T-helper 9 cell (primary cell): ENCODE measurements around the gene RTN4IP1.

ENCODE experiments used
- DNase-seq: peaks from one replicate; pipeline ENCODE4 v3.0.0-alpha.2; 2020
- total RNA-seq, 2 donors: gene quantifications; one replicate each; lab custom pipeline; 2026; lab: John Stamatoyannopoulos, UW

Gene RTN4IP1, protein sequence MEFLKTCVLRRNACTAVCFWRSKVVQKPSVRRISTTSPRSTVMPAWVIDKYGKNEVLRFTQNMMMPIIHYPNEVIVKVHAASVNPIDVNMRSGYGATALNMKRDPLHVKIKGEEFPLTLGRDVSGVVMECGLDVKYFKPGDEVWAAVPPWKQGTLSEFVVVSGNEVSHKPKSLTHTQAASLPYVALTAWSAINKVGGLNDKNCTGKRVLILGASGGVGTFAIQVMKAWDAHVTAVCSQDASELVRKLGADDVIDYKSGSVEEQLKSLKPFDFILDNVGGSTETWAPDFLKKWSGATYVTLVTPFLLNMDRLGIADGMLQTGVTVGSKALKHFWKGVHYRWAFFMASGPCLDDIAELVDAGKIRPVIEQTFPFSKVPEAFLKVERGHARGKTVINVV
- 5.3 to 5.9 reads per million in 2 donors for total RNA-seq

DNA sequence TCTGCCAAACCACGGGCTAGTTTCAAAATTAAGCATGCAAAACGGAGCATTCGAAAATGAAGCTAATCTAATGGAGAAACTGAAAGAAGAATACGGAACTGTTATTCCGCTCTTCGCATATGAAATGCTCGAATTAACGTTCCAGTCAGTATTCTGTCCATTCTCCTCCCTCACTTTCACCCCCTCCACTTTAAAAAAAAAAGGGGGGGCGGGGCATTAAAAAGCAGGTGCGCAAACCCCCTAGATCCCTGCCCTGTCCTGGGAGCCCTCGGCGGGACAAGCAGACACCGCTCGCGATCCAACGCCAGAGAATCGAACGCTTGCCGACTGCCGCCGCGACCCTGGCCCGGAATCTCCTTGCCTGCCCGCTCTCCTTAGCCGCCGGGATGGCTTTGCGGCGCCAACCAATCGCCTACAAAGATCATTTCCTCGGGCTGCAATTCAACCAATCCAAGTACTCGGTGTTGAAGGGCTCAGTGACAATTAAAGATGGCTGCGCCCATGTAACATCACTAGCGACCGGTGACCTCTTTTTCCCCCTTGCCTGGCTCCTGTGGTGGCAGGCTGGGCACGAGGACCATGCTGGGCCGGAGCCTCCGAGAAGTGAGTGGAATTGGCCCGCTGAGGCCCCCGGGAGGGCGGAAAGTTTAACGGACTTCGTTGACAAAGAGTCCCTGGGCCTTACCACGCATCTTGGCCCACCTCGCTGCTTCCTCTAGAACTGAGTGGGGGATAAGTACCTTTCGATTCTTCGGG lies at the start of gene RTN4IP1, which contains the start of gene QRSL1:
RTN4IP1 (minus strand) TSS at position 396 of the 756 bp plus-strand sequence. CDS start 477 bp downstream, outside the sequence.
QRSL1 (plus strand) TSS at position 476 of the 756 bp plus-strand sequence; CDS start at position 580, 104 bp downstream.
- peak; percentile 69 for DNase-seq

GRCh38 chr6:106677282-106677681 lies 48.0 kb upstream of the RTN4IP1 start:
- no peak for DNase-seq

- no peak for DNase-seq
Measured at GRCh38 chr6:106674541-106675229, 45.4 kb upstream of the RTN4IP1 start.

GRCh38 chr6:106671651-106672050 lies 42.4 kb upstream of the RTN4IP1 start:
- no peak for DNase-seq

- DNase-seq, result no peak
Measured at GRCh38 chr6:106670236-106670635, 40.9 kb upstream of the RTN4IP1 start.

GRCh38 chr6:106667022-106667402 lies 37.7 kb upstream of the RTN4IP1 start:
- DNase-seq, result no peak

- no peak for DNase-seq
Measured at GRCh38 chr6:106666282-106667021, 37.2 kb upstream of the RTN4IP1 start.

GRCh38 chr6:106662458-106662857 lies 33.2 kb upstream of the RTN4IP1 start:
- DNase-seq, result no peak

GRCh38 chr6:106659859-106660258 lies 30.6 kb upstream of the RTN4IP1 start:
- no peak for DNase-seq

- no peak for DNase-seq
Measured at GRCh38 chr6:106658469-106658868, 29.2 kb upstream of the RTN4IP1 start.

GRCh38 chr6:106648651-106649308 lies 19.5 kb upstream of the RTN4IP1 start:
- DNase-seq, result no peak

DNA sequence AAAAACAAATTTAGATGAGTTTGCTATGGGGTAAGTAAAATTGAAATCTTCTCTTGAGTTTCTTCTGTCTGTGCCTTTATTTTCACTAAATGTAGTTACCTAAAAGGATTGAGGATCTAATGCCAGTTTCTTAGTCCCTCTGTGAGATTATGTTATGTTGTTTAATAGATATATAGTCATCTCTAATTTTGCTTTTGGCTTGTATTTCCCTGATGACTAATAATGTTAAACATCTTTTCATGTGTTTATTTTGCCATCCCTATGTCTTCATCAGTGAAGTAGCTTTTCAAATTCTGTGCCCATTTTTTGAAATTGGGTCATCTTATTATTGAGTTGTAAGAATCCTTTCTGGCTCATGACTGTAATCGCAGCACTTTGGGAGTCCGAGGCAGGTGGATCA lies 13.8 kb upstream of the RTN4IP1 start:
- no peak for DNase-seq

GRCh38 chr6:106642476-106642875 lies 13.2 kb upstream of the RTN4IP1 start:
- no peak for DNase-seq

DNA sequence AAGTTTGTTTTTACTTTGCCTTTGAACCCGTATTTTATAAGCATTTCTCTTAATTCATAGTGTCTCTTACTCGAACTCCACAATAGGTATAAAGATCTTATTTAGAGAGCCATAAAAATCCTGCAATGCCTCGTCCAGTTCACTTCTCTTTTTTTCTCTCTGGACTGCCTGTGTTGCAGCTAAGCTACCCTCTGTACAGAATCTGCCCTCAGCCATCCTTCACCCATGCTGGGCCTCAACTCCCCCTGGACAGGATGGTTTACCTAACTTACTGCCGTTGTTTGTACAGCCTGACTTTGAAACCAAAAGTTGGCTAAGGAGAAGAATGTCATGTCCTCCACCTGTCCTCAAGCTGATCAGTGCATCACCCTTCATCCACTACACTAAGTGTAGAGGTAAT lies 10.5 kb upstream of the RTN4IP1 start:
- DNase-seq, result no peak

- no peak for DNase-seq
Measured at GRCh38 chr6:106637717-106638341, 8.5 kb upstream of the RTN4IP1 start.

- no peak for DNase-seq
Measured at GRCh38 chr6:106637051-106637716, 7.9 kb upstream of the RTN4IP1 start.

- no peak for DNase-seq
Measured at GRCh38 chr6:106634565-106634964, 5.3 kb upstream of the RTN4IP1 start.

GRCh38 chr6:106631346-106631745 lies 2.0 kb upstream of the RTN4IP1 start:
- DNase-seq, result no peak

DNA sequence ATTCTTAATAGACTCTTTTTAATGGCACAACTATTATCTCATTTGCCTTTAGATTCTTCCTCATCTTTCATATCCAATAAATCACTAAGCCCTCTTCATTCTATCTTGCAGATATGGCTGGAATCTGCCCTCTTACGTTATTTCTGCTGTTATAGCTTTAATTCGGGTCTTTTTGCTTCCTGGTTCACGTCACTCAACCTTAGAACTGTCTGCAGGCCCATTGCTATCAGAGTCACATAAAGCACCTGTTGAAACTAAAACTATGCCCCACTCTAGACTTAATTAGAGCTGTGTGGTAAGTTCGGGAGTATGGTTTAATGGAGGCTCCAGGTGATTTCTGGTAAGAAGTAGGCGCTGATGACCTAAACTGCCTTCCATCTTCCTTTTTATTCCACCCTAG lies 1.1 kb upstream of the RTN4IP1 start:
- DNase-seq, result no peak

- DNase-seq, result no peak
Measured at GRCh38 chr6:106629859-106630163, 513 bp upstream of the RTN4IP1 start.

- DNase-seq, result no peak
Measured at GRCh38 chr6:106628658-106629102, 618 bp downstream of the RTN4IP1 start.
